Stimulated activated CD8-positive, alpha-beta memory T cell treated with anti-CD3 and anti-CD28 coated beads, Interleukin-15, amount 100 ng/mL, for 4 hours (primary cell): ENCODE data around the gene LAMTOR5.
"Not testable (repeated sequence)": the region's sequence is repeated elsewhere in the genome, so short reads cannot be mapped to it uniquely, and the experiment has no call there.

ENCODE experiments used
- DNase-seq, 2 donors: peaks; one replicate each; pipeline ENCODE4 v3.0.0-alpha.2; 2020; ENCODE audit warnings: low read depth in 2 of 2

The LAMTOR5 gene

GRCh38 chr1:110407260-110408210 is at the start of gene LAMTOR5:
Gene LAMTOR5, minus strand, starts transcription at chr1:110407694. Its CDS starts 74 bp downstream, at chr1:110407620.
- DNase-seq = peak; percentile 77 to 79

DNA sequence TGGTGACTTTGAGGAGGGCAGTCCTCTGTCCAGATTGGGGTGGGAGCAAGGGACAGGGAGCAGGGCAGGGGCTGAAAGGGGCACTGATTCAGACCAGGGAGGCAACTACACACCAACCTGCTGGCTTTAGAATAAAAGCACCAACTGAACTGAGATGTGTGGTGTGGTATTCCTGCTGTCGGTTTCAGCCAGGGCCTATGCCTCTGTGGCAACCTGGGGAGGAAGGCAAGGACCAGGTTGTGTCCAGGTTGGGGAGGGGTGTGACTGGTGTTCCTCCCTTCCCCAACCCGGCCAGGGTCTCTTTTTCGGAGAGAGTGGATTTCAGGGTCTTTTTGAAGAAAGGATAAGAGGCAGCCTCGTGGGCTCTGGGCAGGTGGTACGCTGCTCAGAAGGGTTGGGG is 49.7 kb upstream of the LAMTOR5 start:
- DNase-seq = no peak

DNA sequence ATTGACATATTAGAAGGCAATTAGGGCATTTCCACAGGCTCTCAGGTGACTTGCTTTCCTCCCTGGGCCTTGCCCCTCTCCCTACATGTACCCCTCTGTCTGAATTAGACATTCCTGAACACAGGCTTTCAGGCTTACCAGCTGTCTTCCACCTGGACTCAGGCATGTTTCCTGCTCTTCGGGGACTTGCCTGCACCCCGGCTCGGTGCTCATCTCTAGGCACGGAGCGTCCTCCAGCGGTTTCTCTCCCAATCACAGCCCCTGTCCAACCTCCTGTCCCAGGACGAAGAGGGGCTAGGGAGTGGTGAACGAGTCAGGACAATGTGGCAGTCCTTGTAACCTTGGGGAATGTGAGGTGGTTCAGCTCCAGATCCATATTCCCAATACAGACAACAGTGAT is 47.7 kb upstream of the LAMTOR5 start:
- no peak for DNase-seq

DNA sequence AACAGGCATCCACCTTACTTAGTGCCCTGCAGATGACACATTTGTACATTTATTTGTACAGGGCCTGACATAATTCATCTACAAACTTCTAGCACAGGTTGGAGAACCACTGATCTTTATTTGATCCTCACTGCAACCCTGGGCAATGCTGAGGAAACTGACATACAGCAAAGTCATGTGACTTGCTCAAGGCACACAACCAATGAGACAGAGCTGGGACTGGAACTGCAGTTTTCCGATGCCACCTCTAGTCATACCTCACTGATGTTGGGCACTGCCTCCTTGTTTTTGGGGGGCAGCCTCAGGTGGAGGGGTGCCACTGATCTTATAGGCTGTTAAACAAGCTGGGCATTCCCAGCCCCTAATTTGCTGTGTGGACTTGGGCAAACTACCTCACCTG is 46.8 kb upstream of the LAMTOR5 start:
- DNase-seq = no peak

GRCh38 chr1:110453829-110454228 is 46.3 kb upstream of the LAMTOR5 start:
- DNase-seq = no peak

DNA sequence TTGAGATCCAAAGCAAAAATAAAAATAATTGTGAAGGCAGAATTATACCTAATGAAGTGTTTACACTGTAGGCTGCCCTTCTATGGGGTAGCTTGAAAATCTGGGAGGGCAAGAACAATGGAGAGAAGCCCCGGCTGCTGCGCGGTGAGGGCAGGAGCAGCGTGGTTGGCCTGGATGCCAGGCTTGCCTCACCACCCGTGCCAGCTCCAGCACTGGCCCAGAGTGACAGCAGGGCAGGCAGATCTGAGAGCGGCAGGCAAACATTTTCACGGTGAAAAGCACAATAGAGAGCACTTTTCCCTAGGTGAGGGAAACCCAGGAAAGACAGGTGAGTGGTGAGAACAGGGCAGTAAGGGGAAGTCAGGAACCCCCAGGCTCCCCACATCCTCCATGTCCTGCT is 44.8 kb upstream of the LAMTOR5 start:
- no peak for DNase-seq

GRCh38 chr1:110450929-110451328 is 43.4 kb upstream of the LAMTOR5 start, which contains the start of gene PROK1:
Gene PROK1, plus strand, starts transcription at chr1:110451149. Its CDS starts 68 bp downstream, at chr1:110451217.
- DNase-seq = no peak

GRCh38 chr1:110449661-110450651 is 42.5 kb upstream of the LAMTOR5 start:
- no peak for DNase-seq

- no peak for DNase-seq
Measured at GRCh38 chr1:110444561-110444960, 37.1 kb upstream of the LAMTOR5 start.

DNA sequence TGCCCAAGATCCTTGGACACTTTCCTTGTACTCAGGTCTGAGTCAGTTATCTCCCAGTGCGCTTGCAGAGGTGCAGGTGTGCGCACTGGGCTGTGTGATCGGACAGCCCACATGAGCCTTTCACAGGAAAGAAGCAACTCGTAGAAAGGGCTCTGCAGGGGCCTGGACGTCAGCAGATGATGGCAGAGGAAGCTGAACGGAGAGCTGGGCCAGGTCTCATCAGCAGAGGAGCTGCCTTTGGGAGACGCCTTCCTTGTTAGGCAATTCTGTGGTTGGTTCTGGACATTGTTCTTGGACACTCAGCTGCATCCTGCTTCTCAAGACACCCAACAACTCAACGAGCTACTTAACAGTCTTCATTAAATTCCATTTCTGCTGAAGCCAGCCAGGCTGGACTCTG is 36.0 kb upstream of the LAMTOR5 start:
- DNase-seq = no peak

- DNase-seq = no peak
Measured at GRCh38 chr1:110441888-110442287, 34.4 kb upstream of the LAMTOR5 start.

- no peak for DNase-seq
Measured at GRCh38 chr1:110440877-110441276, 33.4 kb upstream of the LAMTOR5 start.

DNA sequence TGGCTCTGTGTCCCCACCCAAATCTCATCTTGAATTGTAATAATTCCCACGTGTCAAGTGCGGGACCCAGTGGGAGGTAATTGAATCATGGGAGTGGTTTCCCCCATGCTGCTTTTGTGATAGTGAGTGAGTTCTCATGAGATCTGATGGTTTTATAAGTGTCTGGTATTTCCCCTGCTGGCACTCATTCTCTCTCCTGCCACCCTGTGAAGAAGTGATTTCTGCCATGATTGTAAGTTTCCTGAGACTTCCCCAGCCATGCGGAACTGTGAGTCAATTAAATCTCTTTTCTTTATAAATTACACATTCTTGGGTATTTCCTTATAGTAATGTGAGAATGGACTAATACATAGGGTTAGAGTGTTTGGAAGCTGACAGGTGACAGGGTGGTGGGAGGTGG is 32.4 kb upstream of the LAMTOR5 start:
- not testable (repeated sequence) for DNase-seq

- DNase-seq = no peak
Measured at GRCh38 chr1:110438893-110439292, 31.4 kb upstream of the LAMTOR5 start.

- not testable (repeated sequence) for DNase-seq
Measured at GRCh38 chr1:110437645-110438299, 30.3 kb upstream of the LAMTOR5 start.

DNA sequence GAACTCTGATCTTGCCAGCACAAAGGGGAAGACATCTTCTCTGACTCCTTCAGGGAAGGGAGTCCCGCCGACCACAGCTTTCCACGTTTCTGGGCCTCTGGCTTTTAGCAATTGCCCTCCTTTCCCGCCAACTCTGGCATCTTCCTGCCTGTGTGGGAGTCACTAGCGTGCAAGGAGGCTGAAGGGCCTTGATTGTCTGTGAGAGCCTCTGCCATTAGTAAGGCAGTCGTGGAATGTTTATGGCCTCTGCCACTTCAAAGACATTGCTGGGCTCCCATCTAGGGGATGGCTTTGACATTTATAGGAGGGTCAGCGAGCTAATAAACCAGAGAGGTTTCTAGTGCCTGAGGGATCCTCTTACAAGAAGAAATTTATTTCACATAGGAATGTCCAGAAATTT is 29.1 kb upstream of the LAMTOR5 start:
- no peak for DNase-seq

GRCh38 chr1:110434946-110435345 is 27.5 kb upstream of the LAMTOR5 start:
- DNase-seq = no peak

DNA sequence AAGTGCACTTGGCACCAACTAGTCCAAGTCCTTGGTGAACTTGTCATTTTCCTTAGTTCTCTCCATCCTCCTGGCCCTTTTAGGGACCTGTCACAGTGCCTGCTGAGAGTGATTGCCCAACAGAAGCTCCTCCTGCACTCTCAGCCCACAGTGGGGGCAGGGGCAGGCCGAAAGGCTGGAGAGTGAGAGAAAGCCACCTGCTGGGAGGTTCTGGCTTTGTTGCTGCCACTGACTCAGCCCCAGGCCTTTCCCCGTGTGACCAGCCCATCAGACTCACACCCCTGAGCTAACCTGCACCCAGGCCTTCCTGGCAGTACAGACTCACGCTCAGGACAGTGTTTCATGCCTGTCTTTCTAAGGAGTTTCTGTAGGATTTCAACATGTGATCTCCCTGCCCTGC is 26.3 kb upstream of the LAMTOR5 start:
- no peak for DNase-seq

GRCh38 chr1:110433213-110433612 is 25.7 kb upstream of the LAMTOR5 start:
- DNase-seq = no peak

- DNase-seq = no peak
Measured at GRCh38 chr1:110430901-110431300, 23.4 kb upstream of the LAMTOR5 start.

GRCh38 chr1:110430366-110430765 is 22.9 kb upstream of the LAMTOR5 start:
- DNase-seq = no peak

- DNase-seq = no peak
Measured at GRCh38 chr1:110428946-110429345, 21.5 kb upstream of the LAMTOR5 start.
